ENCODE results near the gene BCL11A.

The BCL11A gene

GRCh38 chr2:60559880-60560279, 6.4 kb upstream of the BCL11A start:
- no peak for TF ChIP-seq CTCF (IDR thresholded peaks at IDR 0.05; ENCODE audit: borderline replicate concordance, insufficient read depth, low read depth, low read length)
- H3K4me3 ChIP-seq (ENCODE audit: low read depth, low read length) = no peak overlapping the region

GRCh38 chr2:60558536-60558935, 5.1 kb upstream of the BCL11A start:
- H3K4me3 ChIP-seq (ENCODE audit: low read depth, low read length) = no peak overlapping the region
- TF ChIP-seq CTCF (IDR thresholded peaks at IDR 0.05; ENCODE audit: borderline replicate concordance, insufficient read depth, low read depth, low read length) = no peak

- no peak overlapping the region for H3K4me3 ChIP-seq (ENCODE audit: low read depth, low read length)
These were observed 4.0 kb upstream of the BCL11A start for GRCh38 chr2:60557486-60557864.

GRCh38 chr2:60556576-60557485, 3.4 kb upstream of the BCL11A start:
- H3K4me3 ChIP-seq (ENCODE audit: low read depth, low read length) = peak overlapping the region; percentile 27
- TF ChIP-seq CTCF (IDR thresholded peaks at IDR 0.05; ENCODE audit: borderline replicate concordance, insufficient read depth, low read depth, low read length) = no peak

More at GRCh38 chr2:60557486-60557864, 4.0 kb upstream of the BCL11A start:
- no peak for TF ChIP-seq CTCF (IDR thresholded peaks at IDR 0.05; ENCODE audit: borderline replicate concordance, insufficient read depth, low read depth, low read length)

GRCh38 chr2:60556175-60556574, 2.7 kb upstream of the BCL11A start:
- no peak for TF ChIP-seq CTCF (IDR thresholded peaks at IDR 0.05; ENCODE audit: borderline replicate concordance, insufficient read depth, low read depth, low read length)
- H3K4me3 ChIP-seq (ENCODE audit: low read depth, low read length) = no peak overlapping the region

GRCh38 chr2:60555783-60556139, 2.3 kb upstream of the BCL11A start:
- no peak for TF ChIP-seq CTCF (IDR thresholded peaks at IDR 0.05; ENCODE audit: borderline replicate concordance, insufficient read depth, low read depth, low read length)
- peak overlapping the region; percentile 90 for H3K4me3 ChIP-seq (ENCODE audit: low read depth, low read length)

Measured in GM12875 (cell line).